Activated T-helper 1 cell treated with anti-CD3 and anti-CD28 coated beads, Interleukin-12 subunit alpha, Interleukin-12 subunit beta, Interleukin-2, Interleukin-4 antibody, amounts not matched to agents 30 ng/mL and 10 ng/mL and 1 ng/mL, durations not matched to agents 14 hours and 24 hours and 36 hours (primary cell): ENCODE data around the gene POLD2. TPM values are rescaled to one million over a fixed set of nuclear protein-coding genes. Genes with fewer than 3 reads are reported as not detected.
"Not testable (repeated sequence)": the region's sequence is repeated elsewhere in the genome, so short reads cannot be mapped to it uniquely, and the experiment has no call there.

Experiments used
- DNase-seq: peaks from one replicate; pipeline ENCODE4 v3.0.0; 2021; ENCODE audit warnings: low spot score
- H3K27ac Mint-ChIP-seq: one replicate; pipeline ENCODE4 v1.8.0; 2021; ENCODE audit warnings: mild to moderate bottlenecking, mixed read lengths
- H3K27me3 Mint-ChIP-seq: one replicate; pipeline ENCODE4 v1.8.0; 2022; ENCODE audit warnings: mild to moderate bottlenecking, moderate library complexity, mixed read lengths; ENCODE audit not compliant: insufficient read depth
- H3K36me3 Mint-ChIP-seq: one replicate; pipeline ENCODE4 v1.8.0; 2021; ENCODE audit warnings: low read depth, mixed read lengths
- H3K4me1 Mint-ChIP-seq: one replicate; pipeline ENCODE4 v1.8.0; 2021; ENCODE audit warnings: low read depth, mixed read lengths
- H3K4me3 Mint-ChIP-seq: one replicate; pipeline ENCODE4 v1.8.0; 2021; ENCODE audit warnings: mild to moderate bottlenecking, moderate library complexity, mixed read lengths
- H3K9me3 Mint-ChIP-seq: one replicate; pipeline ENCODE4 v1.8.0; 2021; ENCODE audit warnings: mixed read lengths
- intact Hi-C: fragments of 100-400 bp; cut with micrococcal nuclease; formaldehyde crosslinking; loops from one replicate; pipeline ENCODE4 v1.15.1; 2024
- total RNA-seq: library from RNA; stranded (reverse); gene quantifications from 2 replicates; pipeline ENCODE4 v1.2.3, GENCODE V29; 2022

Gene POLD2
- total RNA-seq, 1 donor from 2014 or later = 234 TPM

DNA sequence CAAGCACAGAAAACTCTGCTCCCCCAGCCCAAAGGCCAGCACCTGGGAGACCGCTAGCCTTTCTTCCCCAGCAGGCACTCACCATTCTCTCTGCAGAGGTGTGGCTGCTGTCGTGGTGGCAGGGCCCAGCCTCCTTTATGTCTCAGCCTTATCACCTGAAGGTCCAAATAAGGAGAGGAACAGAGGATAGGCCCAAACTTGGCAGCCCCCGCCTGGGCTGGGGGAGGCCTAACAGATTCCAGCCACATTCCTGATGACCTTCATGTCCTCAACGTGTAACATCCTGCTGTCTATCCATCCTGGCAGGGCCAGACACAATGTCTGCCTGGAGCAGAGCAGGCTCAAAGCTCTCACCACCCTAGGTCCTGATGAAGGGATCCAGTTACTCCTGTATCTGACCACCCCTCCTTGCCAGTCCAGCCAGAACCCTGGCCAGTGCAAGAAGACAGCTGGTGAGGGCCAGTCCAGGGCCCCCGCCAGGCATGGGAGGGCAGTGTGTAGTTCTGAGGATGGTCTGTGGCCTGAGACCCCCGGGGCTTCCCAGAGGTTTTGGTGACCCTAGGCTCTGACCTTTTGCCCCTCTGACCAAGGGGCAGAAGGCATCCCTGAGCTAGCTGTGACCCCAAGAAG lies 18.0 kb upstream of the POLD2 start, which contains the start of gene MYL7:
MYL7 (minus strand) TSS at position 112 of the 630 bp plus-strand sequence; CDS start at position 85, 27 bp downstream.
- Mint-ChIP-seq H3K9me3 (no peaks in the 10 kb centered on the region), H3K4me3 (no peak within 1 kb of the TSS), H3K27me3 (peaks cover 2% of the 10 kb centered on the region), H3K4me1 (peaks cover 6% of the 10 kb centered on the region), H3K27ac (no peak within 1 kb of the TSS), H3K36me3 (no peaks in the 10 kb centered on the region)
- intact Hi-C loops = no loop called here
- no peak for DNase-seq

DNA sequence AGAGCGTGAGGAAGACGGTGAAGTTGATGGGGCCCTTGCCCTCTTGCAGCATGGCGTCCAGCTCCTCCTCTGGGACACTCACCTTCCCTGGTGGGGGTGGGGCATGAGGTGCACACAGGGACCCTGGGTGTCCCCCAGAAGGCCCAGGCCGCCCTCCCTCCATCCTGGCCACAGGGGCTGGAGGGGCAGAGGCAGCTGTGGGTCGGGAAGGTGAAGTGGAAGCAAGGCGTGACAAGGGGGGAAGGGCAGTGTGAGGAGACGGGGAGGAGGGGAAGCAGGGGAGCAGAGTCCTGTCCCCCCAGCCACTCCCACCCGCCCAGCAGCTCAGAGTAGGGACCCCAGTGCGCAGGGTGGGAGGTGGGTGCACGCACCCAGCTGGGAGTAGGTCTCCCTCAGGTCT lies 17.0 kb upstream of the POLD2 start:
- no peak overlapping the region for H3K4me3 Mint-ChIP-seq
- H3K27ac Mint-ChIP-seq = no peak overlapping the region
- intact Hi-C loops = no loop called here

DNA sequence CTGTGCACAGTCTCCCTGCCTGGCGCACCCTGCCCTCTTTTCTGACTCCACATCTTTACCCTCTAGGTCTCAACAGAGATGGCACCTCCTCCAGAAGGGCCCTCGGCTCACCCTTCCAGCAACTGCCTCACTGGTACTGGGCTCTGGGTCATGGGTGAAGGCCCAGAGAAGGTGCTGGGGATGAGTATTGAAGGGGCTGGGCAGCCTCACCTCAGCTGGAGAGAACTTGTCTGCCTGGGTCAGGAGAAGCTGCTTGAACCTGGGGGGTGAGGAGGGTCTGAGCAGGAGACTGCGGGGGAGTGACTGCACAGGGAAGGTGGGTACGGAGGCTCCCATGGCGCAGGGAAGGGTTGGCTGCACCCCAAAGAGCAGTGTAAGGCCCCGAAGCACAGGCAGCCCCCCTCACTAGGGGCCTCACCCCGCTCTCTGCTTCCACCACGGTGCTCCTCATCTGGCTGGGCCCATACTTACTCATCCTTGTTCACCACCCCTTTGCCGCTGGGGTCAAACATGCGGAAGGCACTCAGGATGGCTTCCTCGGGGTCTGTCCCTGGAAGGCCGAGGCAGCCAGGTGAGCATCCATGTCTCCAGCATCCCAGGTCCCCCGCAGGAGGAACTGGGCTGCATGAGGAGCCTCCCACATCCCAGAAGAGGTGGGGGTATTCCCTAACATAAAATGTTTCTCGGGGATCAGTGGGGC lies 16.1 kb upstream of the POLD2 start:
- H3K9me3 Mint-ChIP-seq = no peaks in the 10 kb centered on the region
- peaks cover 2% of the 10 kb centered on the region for H3K27me3 Mint-ChIP-seq
- no peak overlapping the region for H3K4me3 Mint-ChIP-seq
- intact Hi-C loops = no loop called here
- DNase-seq = no peak
- no peaks in the 10 kb centered on the region for H3K4me1 Mint-ChIP-seq
- H3K27ac Mint-ChIP-seq = no peak overlapping the region
- H3K36me3 Mint-ChIP-seq = no peaks in the 10 kb centered on the region

More for the DNA sequence above, 17.0 kb upstream of the POLD2 start:
- Mint-ChIP-seq H3K4me1 (peaks cover 4% of the 10 kb centered on the region), H3K36me3 (no peaks in the 10 kb centered on the region), H3K9me3 (no peaks in the 10 kb centered on the region), H3K27me3 (peaks cover 2% of the 10 kb centered on the region)
- DNase-seq = no peak

DNA sequence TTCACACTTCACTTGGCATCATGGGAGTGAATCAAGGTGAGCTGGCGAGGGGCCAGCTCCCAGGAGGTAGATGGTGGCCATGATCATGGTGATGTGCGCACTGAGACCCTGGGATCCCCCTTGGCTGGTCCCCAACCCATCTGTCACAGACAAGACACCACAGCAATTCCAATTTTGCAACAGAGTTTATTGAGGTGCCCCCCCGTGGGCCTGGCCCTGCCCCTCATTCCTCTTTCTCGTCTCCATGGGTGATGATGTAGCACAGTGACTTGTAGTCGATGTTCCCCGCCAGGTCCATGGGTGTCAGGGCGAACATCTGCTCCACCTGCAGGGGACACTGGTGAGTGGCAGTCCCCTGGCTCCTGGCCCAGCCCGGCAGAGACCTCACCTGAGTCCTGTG lies 15.3 kb upstream of the POLD2 start:
- intact Hi-C loops = no loop called here
- no peaks in the 10 kb centered on the region for H3K9me3 Mint-ChIP-seq
- peaks cover 2% of the 10 kb centered on the region for H3K27me3 Mint-ChIP-seq
- H3K4me1 Mint-ChIP-seq = no peaks in the 10 kb centered on the region
- H3K27ac Mint-ChIP-seq = no peak overlapping the region
- DNase-seq = no peak
- H3K4me3 Mint-ChIP-seq = no peak overlapping the region
- H3K36me3 Mint-ChIP-seq = no peaks in the 10 kb centered on the region

- Mint-ChIP-seq H3K9me3 (no peaks in the 10 kb centered on the region), H3K36me3 (no peaks in the 10 kb centered on the region), H3K4me3 (no peak overlapping the region), H3K27me3 (peaks cover 4% of the 10 kb centered on the region), H3K27ac (no peak overlapping the region), H3K4me1 (no peaks in the 10 kb centered on the region)
- intact Hi-C loops = no loop called here
- DNase-seq = no peak
These were observed 13.4 kb upstream of the POLD2 start for GRCh38 chr7:44136731-44137130.

- intact Hi-C loops = no loop called here
- no peak overlapping the region for H3K27ac Mint-ChIP-seq
- H3K36me3 Mint-ChIP-seq = no peaks in the 10 kb centered on the region
- no peaks in the 10 kb centered on the region for H3K4me1 Mint-ChIP-seq
- H3K9me3 Mint-ChIP-seq = no peaks in the 10 kb centered on the region
- peaks cover 2% of the 10 kb centered on the region for H3K27me3 Mint-ChIP-seq
- no peak overlapping the region for H3K4me3 Mint-ChIP-seq
- no peak for DNase-seq
These were observed 11.7 kb upstream of the POLD2 start for GRCh38 chr7:44134943-44135628.

DNA sequence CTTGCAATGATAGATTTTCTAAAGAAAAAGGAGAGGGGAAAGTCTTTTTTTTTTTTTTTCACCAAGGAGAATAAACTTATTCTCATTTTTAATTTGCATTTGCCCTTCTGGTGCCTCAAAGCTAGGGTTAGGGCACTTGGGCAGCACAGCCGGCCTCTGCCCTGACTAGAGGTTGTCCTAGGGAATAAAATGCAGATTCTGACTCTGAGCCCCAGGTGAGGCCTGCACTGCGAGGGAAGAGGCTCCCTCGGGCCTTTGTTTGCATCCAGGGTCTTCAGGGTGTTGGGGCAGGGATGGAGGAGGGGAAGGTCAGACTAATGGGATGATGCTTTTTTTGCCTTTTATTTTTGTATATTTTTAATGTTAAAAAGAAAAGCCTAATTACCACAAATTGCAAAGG lies 9.9 kb upstream of the POLD2 start:
- no peak overlapping the region for H3K27ac Mint-ChIP-seq
- intact Hi-C loops = no loop called here

GRCh38 chr7:44132039-44132438 lies 8.7 kb upstream of the POLD2 start:
- Mint-ChIP-seq H3K27me3 (peaks cover 4% of the 10 kb centered on the region), H3K9me3 (no peaks in the 10 kb centered on the region), H3K4me1 (no peaks in the 10 kb centered on the region), H3K36me3 (no peaks in the 10 kb centered on the region), H3K27ac (no peak overlapping the region), H3K4me3 (no peak overlapping the region)
- intact Hi-C loops = no loop called here
- no peak for DNase-seq

More for the DNA sequence above, 9.9 kb upstream of the POLD2 start:
- Mint-ChIP-seq H3K36me3 (no peaks in the 10 kb centered on the region), H3K27me3 (peaks cover 4% of the 10 kb centered on the region), H3K4me3 (no peak overlapping the region), H3K9me3 (no peaks in the 10 kb centered on the region), H3K4me1 (no peaks in the 10 kb centered on the region)
- DNase-seq = no peak

GRCh38 chr7:44131173-44132029 lies 8.1 kb upstream of the POLD2 start:
- no peak overlapping the region for H3K4me3 Mint-ChIP-seq
- H3K4me1 Mint-ChIP-seq = no peaks in the 10 kb centered on the region
- no peak overlapping the region for H3K27ac Mint-ChIP-seq
- intact Hi-C loops = no loop called here
- no peak for DNase-seq
- no peaks in the 10 kb centered on the region for H3K9me3 Mint-ChIP-seq
- peaks cover 7% of the 10 kb centered on the region for H3K27me3 Mint-ChIP-seq
- no peaks in the 10 kb centered on the region for H3K36me3 Mint-ChIP-seq

DNA sequence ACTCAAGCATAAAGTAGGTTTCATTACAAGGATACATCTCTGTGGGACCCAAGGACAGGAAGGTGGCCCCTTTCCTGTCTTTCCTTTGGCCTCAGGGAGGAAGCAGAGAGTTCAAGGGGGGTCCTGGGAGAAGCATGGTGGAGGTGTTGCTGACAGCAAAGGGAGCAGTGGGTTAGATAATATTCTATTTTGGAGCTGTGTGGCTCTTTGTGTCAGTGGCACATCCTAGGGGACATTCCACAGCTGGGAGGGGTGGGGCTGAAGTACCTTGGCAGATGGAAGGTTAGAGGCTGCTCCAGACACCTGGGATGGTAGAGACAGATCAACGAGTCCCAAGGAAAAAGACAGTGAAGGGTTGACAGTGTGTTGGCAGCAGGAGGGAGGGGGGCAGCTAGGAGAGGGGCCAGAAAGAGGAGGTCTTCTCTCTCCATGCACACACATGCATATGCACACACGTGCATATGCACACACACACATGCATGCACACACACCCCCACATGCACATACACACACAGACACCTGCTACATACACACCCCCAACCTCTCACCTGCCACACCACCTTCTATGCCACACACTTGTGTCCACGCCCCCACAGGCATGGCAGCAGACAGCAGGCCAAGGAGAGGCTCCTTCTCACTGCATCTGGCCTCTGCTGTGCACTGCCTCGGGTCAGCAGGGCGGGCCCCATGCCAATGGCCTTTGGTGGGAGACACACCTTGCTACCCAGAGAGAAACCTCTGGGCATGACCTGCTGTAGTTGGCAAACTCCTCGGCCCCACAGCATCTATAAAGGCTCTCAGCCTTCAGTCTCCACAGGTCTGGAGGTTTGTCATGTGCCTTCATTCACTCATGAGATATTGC lies 5.6 kb upstream of the POLD2 start:
- DNase-seq = no peak
- peak overlapping the region; percentile 24 for H3K27ac Mint-ChIP-seq
- H3K36me3 Mint-ChIP-seq = no peaks in the 10 kb centered on the region
- intact Hi-C loops = loop anchor here (10.0 kb wide), 1 partner anchor 264 kb away; the partner anchor contains the start of gene MRPS24
- H3K4me3 Mint-ChIP-seq = no peak overlapping the region
- no peaks in the 10 kb centered on the region for H3K9me3 Mint-ChIP-seq
- H3K27me3 Mint-ChIP-seq = peaks cover 10% of the 10 kb centered on the region
- H3K4me1 Mint-ChIP-seq = no peaks in the 10 kb centered on the region

GRCh38 chr7:44127161-44127560 lies 3.8 kb upstream of the POLD2 start:
- no peak for DNase-seq
- Mint-ChIP-seq H3K27ac (no peak overlapping the region), H3K4me3 (no peak overlapping the region), H3K27me3 (peaks cover 8% of the 10 kb centered on the region), H3K9me3 (no peaks in the 10 kb centered on the region), H3K36me3 (peaks cover 6% of the 10 kb centered on the region), H3K4me1 (peaks cover 8% of the 10 kb centered on the region)
- intact Hi-C loops = loop anchor here (10.0 kb wide), 1 partner anchor 262 kb away; the partner anchor contains the start of gene MRPS24

- not testable (repeated sequence) for H3K36me3 Mint-ChIP-seq, H3K9me3 Mint-ChIP-seq, H3K27ac Mint-ChIP-seq, DNase-seq, H3K27me3 Mint-ChIP-seq, H3K4me3 Mint-ChIP-seq
- intact Hi-C loops = loop anchor here (10.0 kb wide), 1 partner anchor 262 kb away; the partner anchor contains the start of gene MRPS24
- H3K4me1 Mint-ChIP-seq = peaks cover 11% of the 10 kb centered on the region
These were observed 3.2 kb upstream of the POLD2 start for GRCh38 chr7:44126574-44126973.
